Measurements from ENCODE around the gene CLCN7. TPM values are rescaled to one million over a fixed set of nuclear protein-coding genes. Genes with fewer than 3 reads are reported as not detected.
A peak's percentile ranks its signal among the peaks of the same experiment; 100 is the strongest.

Gene CLCN7
- total and polyA plus RNA-seq, 2 of the 4 experiments (the other 2 are of a cell fraction): 10.8 to 45.2 TPM

GRCh38 chr16:1495211-1495888 is 20.5 kb upstream of the CLCN7 start:
- no peak overlapping the region for H2BK15ac ChIP-seq (ENCODE audit: low read depth, low read length)
- no peak overlapping the region for H3K14ac ChIP-seq (replicated peaks; ENCODE audit: low read depth, low read length)
- H3K79me1 ChIP-seq (ENCODE audit: low read depth in 1 of 2, low read length in 2 of 2): peaks cover 6 to 35% of the 10 kb centered on the region in 2 experiments
- H3K36me3 ChIP-seq (ENCODE audit: control insufficient read depth, insufficient read depth, low read length): peaks cover 34% of the 10 kb centered on the region
- no peak for TF ChIP-seq POLR2A (IDR thresholded peaks at IDR 0.05; ENCODE audit: low read depth, low read length)
- TF ChIP-seq CHD1 (IDR thresholded peaks at IDR 0.05; ENCODE audit: low read depth, low read length): no peak
- TF ChIP-seq FOS (IDR thresholded peaks at IDR 0.05; ENCODE audit: low read depth, low read length): no peak
- TF ChIP-seq NFE2L2 (IDR thresholded peaks at IDR 0.05; ENCODE audit: low read depth, low read length): no peak
- no peak for TF ChIP-seq BHLHE40 (IDR thresholded peaks at IDR 0.05; ENCODE audit: low read depth, low read length)
- TF ChIP-seq CEBPB (IDR thresholded peaks at IDR 0.05; ENCODE audit: low read depth, low read length): no peak
- TF ChIP-seq MXI1 (IDR thresholded peaks at IDR 0.05; ENCODE audit: borderline replicate concordance, low read depth, low read length): no peak
- TF ChIP-seq CTCF (conservative IDR thresholded peaks at IDR 0.05; ENCODE audit: low read depth, low read length): no peak
- no peak for TF ChIP-seq SMC3 (IDR thresholded peaks at IDR 0.05; ENCODE audit: low read depth, low read length)
- TF ChIP-seq MAZ (IDR thresholded peaks at IDR 0.05; ENCODE audit: borderline replicate concordance, low read depth, low read length): no peak
- TF ChIP-seq RFX5 (IDR thresholded peaks at IDR 0.05; ENCODE audit: low read depth, low read length): no peak
- no peak for TF ChIP-seq MAFK (IDR thresholded peaks at IDR 0.05; ENCODE audit: low read depth, low read length)
- TF ChIP-seq USF2 (IDR thresholded peaks at IDR 0.05; ENCODE audit: low read depth, low read length): no peak
- no peak for TF ChIP-seq RAD21 (IDR thresholded peaks at IDR 0.05; ENCODE audit: low read length)
- ChIA-PET POLR2A (ENCODE audit: unreplicated experiment) (no interaction called here), CTCF (no interaction called here)
- H4K91ac ChIP-seq (ENCODE audit: insufficient read depth, low read depth, low read length): no peak overlapping the region
- intact Hi-C loops (cut with micrococcal nuclease) (no loop called here), dilution Hi-C loops (cut with HindIII; ENCODE audit: low sequenced_read_pairs, unreplicated experiment) (no loop called here), in situ Hi-C loops (cut with MboI; ENCODE audit: low sequenced_read_pairs) (no loop called here)
- H3K56ac ChIP-seq (ENCODE audit: extremely low read depth, insufficient read depth, low read length): no peak overlapping the region
- DNase-seq (no peak), ATAC-seq (ENCODE audit: low read depth) (no peak)
- H3K23ac ChIP-seq (ENCODE audit: low read depth, low read length): no peak overlapping the region
- H2BK120ac ChIP-seq (ENCODE audit: low read depth, low read length): no peak overlapping the region
- no peak overlapping the region for H3K18ac ChIP-seq (ENCODE audit: low read depth, low read length)
- H3K27me3 ChIP-seq (ENCODE audit: control insufficient read depth, insufficient read depth, low read length): no peaks in the 10 kb centered on the region
- H3K4me2 ChIP-seq (ENCODE audit: low read depth, low read length): no peak overlapping the region
- H3K4me3 ChIP-seq (ENCODE audit: insufficient read depth, low read depth, low read length): no peak overlapping the region
- no peak overlapping the region for H3K4ac ChIP-seq (ENCODE audit: low read depth, low read length)
- H2BK5ac ChIP-seq (ENCODE audit: low read depth, low read length, poor library complexity, severe bottlenecking): no peak overlapping the region
- no peak overlapping the region for H2BK20ac ChIP-seq (ENCODE audit: low read depth, low read length)
- WGBS, 2 experiments (ENCODE audit: extremely low coverage in 2 of 2, insufficient read length in 1 of 2): 93% methylated on average over 24 of the region's 39 CpGs; no CpG with 5 or more reads in 1 of the 2 experiments
- BruUV-seq (replicated peaks): no TSS peak
- H2AK9ac ChIP-seq (replicated peaks; ENCODE audit: low read depth, low read length, poor library complexity): peak overlapping the region; percentile 50
- no peak overlapping the region for H2AFZ ChIP-seq (replicated peaks; ENCODE audit: low read length, poor library complexity)
- no peaks in the 10 kb centered on the region for H3K9me3 ChIP-seq (ENCODE audit: control insufficient read depth, insufficient read depth, low read length)
- H3K9me1 ChIP-seq (ENCODE audit: insufficient read depth, low read length): peaks cover 7% of the 10 kb centered on the region
- no peak overlapping the region for H4K5ac ChIP-seq (ENCODE audit: low read depth, low read length)
- H2AK5ac ChIP-seq (ENCODE audit: low read depth, low read length): no peak overlapping the region
- peaks cover 13% of the 10 kb centered on the region; the same call in 1 of the 2 replicates for H4K20me1 ChIP-seq (ENCODE audit: insufficient read depth, low read length)
- peaks cover 12% of the 10 kb centered on the region for H3K4me1 ChIP-seq (ENCODE audit: control insufficient read depth, insufficient read depth, low read length)
- no peak overlapping the region for H3K9ac ChIP-seq (ENCODE audit: low read depth, low read length)
- H4K8ac ChIP-seq (ENCODE audit: low read depth in 2 of 2, low read length in 2 of 2): no peak overlapping the region
- no peak overlapping the region for H3K27ac ChIP-seq (ENCODE audit: insufficient read depth, low read length)

All from IMR-90 (cell line).